GM18519 (cell line): ENCODE measurements around the gene ADD3.
"Not testable (repeated sequence)": the region's sequence is repeated elsewhere in the genome, so short reads cannot be mapped to it uniquely, and the experiment has no call there.

Experiments
- ATAC-seq: cut with Tn5 transposase; IDR thresholded peaks from one replicate; pipeline ENCODE4 v1.9.1; 2021; ENCODE audit warnings: mild to moderate bottlenecking, moderate library complexity; ENCODE audit not compliant: unreplicated experiment, low FRiP score

ADD3 gene

DNA sequence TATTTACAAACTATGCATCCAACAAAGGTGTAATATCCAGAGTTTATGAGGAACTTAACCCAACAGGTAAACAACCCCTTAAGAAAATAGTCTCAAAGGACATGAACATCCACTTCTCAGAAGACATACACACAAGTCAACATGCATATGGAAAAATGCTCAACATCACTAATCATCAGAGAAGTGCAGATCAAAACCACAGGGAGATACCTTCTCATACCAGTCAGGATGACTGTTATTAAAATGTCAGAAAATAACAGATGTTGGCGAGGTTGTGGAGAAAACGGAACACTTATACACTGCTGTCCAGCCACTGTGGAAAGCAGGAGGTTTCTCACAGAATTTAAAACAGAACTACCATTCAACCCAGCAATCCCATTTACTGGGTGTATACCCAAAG, 84.0 kb downstream of the ADD3 start:
- no peak for ATAC-seq

DNA sequence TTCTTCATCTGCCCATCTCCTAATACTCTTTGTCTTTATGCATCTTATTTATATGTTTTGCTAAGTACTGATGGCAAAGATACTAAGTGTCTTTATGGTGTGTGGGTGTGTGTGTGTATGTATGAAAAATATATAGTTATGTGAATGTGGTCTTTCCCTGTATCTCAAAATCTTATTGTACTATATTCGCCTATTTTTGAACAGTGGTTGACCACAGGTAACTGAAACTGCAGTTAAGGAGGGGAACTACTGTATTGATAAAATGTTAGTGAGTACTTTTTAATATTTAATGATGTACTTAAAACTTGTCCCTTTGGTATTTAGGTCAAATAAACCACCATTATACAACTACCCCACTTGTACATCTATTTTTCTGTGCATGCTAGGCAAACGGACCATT, 85.9 kb downstream of the ADD3 start:
- ATAC-seq, result no peak

DNA sequence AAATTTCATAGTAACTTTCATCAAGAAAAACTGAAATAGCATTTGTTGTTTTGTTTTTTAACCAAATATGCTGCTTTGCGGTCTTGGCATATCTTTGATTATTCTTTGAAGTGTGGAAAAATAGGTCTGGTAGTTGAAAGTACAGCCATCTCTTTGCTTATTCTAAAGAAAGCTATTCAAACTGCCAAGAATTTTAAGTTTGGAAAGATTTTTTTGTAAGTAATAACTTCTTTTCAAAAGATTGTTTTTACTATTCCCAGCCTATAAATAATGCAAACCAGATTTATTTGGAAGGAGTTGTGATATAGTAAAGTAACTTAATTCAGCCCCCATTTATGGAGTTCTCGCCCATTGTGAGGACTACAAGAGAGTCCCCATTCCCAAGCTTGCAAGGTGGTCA, 87.0 kb downstream of the ADD3 start:
- no peak for ATAC-seq

DNA sequence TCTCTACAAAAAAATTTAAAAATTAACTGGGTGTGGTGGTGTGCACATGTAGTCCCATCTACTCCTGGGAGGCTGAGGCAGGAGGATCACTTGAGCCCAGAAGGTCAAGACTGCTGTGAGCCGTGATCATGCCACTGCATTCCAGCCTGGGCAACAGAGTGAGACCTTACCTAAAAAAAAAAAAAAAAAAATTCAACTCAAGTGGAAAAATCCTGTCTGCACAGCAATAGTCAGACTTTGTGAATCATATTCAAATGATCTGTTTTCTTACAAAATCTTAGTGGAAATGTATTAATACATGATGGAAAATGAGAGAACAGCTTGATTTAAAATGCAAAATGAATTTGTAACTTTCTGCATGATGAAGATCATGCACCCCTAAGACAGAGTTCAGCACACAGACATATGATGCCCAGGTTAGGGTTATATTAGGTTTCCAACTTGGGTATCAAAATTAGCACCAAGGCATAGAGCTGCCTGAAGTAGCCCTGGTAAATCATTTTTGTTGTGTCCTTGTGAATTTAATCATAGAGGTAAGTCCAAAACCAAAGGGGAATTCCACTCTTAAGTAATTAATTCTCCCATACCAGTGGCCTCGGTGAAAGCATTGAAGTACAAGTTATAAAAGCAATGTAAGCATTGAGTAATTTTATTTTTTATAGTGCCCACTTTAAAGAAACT, 93.8 kb downstream of the ADD3 start:
- ATAC-seq, result no peak

DNA sequence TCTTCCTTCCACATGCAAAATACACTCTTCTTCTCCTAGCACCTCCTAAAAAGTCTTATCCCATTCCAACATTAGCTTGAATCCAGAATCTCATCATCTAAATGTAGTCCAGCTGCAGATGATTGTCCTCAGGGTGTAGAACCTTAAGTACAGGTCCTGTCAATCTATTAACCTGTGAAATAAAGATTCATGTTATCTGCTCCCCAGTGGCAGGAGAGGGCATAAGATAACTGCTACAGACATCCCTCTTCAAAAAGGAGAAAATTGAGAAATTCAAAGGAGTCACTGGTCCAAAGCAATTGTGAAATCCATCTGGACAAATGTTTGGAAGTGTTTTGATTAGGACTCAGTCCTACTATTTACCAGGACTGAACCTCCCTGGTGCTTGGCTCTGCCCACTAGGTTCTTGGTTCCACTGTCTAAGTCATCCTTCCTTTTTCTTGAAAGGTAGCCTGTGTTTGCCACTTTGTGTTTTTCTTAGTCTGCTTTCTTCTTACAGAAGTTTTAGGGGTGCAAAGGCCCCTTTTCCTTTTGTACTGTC, 96.2 kb downstream of the ADD3 start:
- ATAC-seq, result no peak

DNA sequence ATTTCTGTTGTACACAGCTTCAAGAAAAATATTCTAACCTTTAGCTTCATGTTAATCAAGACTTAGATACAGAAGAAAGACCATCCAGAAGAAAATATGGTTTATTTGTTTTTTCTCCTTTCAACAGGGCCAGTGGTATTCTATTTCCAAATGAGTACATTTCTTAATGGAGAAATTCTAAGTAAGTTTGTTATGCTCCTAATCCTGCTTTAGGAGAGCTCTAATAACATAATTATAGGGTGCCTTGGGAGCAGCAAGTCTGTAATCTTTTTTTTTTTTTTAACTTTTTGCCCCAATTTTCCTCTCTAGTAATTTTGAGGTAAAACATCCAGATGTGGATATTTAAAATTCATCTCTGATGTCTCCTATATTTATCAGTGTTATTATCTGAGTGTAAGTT, 98.1 kb downstream of the ADD3 start:
- no peak for ATAC-seq

DNA sequence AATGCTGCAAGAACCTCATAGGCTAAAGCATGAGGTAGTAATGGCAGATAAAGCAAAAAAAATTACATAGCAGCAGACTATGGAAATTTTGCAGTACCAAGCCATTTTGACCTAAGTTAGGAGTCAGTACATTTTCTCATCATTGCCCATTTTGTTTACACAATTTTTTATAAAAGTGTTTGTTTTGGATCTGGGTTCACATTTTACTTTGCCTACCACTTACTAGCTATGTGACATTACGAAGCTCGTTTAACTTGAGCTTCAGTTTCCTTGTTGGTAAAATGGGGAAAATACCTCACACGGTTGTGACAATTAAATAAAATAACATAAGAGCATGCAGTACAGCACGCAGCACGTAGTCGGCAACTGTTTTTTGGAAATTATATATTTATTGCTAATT, 99.6 kb downstream of the ADD3 start:
- ATAC-seq, result no peak

DNA sequence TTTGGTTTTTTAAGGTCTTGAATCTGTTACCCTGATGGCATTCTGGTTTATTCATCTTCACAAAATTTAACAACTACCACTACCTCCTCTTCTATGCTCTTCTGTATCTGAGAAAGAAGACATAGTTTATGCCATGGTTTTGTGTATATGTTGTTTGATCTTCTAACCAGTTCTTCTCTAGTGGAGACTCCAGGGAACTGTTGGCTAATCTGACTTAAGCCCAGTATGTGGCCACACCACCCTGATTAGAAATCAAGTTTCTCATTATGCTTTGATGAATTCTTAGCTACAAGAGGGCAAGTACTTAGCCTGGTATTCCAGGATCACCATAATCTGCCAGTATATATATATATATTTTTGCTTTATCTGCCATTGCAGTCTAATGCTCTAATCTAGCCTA, 100.1 kb downstream of the ADD3 start:
- ATAC-seq, result no peak

DNA sequence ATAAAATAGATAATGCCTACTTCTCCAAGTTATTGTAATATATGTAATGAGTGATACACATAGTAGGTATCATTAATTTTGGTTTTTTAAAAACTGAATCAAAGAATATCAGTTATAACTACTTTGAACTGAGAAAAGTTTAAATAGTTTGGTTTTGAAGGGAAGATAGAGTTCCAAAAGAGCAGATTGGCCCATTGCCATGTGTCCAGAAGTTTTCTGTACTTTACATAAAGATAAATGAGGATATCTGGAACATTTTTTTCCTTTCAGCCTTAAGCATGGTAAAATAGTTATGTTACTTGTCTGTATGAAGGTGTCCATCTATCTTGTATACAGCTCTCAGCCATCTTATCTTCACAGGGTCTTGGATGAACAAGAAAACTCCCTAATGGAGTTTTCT, 101.7 kb downstream of the ADD3 start:
- no peak for ATAC-seq

DNA sequence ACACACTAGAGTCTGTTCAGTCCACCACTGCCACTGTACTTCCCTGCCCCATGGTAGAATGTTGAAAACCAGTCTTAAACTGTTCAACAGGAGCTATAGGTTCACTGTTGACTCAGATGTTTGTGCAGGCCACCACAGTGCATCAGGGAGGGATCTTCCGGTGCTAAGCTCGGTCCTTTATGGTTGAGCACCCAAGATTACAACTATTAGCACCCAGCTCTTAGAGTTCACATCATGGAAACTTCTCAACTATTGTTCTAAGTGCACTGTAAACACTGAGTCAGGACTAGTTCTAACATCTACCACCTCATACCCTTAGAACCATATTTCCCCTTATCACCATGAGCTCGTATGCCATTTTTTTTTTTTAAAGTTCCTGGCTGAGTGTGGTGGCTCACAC, 102.6 kb downstream of the ADD3 start:
- no peak for ATAC-seq

DNA sequence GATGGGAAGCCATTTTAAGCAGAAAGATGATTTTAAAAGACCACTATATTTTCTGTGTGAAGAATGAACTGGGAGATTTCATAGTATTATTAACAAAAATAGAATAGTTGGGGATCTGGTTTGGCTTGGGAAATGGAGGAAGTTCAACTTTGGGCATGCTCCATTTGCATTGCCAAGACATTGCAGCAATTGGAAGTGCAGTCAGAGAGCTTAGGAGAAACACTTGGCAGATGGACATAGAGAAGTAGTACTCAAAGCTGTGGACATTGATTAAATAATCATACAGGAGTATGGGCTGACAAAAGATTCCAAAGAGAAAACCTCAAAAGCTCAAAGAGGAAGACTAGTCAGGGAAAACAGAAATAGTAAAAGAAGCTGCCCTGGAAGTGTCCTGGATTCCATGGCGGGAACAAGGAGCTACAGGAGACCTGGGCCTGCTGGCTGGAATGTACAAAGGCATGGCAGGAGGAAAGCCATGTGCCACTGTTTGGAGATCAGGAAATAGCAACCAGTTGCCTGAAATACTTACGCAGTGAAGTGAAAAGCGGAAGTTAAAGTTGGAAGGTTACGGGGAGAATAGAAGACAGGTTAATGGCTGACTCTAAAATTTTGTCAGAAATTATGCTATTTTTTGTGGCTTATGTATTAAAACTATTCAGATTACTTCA, 106.0 kb downstream of the ADD3 start:
- no peak for ATAC-seq

DNA sequence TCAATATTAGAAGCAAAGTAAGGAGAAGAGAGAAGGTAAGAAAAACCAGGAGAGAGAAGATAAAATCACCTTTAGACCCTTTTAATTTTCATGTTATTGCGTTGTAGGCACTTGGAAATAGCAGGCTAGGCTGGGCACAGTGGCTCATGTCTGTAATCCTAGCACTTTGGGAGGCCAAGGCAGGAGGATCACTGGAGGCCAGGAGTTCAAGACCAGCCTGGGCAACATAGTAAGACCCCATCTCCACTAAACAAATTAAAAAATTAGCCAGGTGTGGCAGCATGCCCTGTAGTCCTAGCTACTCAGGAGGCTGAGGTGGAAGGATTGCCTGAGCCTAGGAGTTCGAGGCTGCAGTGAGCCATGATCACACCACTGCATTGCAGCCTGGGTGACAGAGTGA, 106.9 kb downstream of the ADD3 start:
- not testable (repeated sequence) for ATAC-seq

DNA sequence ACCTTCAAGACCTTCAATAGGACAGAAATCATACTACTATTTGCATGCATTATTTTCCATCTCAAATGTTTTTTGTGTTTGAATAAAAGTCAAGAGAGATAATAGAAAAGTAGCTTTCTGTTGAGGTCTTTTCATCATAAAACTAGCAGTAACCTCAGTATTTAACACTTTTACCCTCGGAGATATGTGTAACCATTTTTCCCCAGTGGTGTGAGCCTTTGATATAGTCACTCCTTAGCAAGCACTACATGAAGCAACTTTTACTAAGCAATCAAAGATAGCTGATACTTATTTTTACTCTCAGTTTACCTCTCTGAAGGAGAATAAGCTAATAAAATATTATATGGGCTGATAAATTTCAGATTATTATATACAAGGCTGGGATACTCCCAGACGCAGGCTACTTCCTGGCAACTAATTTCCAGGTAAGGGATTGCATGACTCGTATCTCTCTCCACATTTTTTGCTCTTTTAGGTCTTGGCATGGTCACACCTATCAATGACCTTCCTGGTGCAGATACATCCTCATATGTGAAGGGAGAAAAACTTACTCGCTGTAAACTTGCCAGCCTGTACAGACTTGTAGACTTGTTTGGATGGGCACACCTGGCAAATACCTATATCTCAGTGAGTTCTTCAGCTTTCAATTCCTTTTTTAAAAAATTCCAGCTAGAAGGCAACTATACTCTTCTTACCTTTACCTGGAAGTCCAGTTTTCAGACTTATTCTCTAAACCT, 108.2 kb downstream of the ADD3 start:
- no peak for ATAC-seq

DNA sequence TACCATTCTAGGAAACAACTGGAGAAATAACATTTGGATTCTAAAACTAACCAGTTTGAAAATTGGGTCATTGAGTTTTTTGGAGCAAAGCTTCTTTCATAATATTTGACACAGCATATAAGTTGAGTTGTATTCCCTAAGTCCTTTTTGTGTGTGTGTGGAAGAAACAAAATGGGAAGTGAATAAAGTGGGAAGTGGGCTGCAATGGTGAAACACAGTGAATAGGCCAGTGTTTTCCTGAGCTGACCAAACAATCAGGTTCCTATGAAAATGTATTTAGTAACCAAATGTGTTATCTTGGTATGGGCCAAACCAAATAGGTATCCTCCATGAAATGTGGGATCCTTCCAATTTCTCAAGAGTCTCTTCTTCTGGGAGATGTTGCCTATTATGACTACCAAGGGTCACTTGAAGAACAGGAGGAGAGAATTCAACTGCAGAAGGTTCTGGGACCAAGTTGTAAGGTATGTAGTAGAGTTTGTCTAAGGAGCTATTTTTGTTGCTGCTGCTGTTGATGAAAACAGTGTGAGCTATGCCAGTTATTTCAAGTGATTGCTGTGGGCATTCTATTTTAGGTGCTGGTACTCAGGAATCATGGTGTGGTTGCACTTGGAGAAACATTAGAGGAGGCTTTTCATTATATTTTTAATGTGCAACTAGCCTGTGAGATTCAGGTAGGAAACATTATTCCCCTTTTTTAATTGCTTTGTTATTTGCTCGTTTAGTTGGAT, 111.3 kb downstream of the ADD3 start:
- no peak for ATAC-seq

DNA sequence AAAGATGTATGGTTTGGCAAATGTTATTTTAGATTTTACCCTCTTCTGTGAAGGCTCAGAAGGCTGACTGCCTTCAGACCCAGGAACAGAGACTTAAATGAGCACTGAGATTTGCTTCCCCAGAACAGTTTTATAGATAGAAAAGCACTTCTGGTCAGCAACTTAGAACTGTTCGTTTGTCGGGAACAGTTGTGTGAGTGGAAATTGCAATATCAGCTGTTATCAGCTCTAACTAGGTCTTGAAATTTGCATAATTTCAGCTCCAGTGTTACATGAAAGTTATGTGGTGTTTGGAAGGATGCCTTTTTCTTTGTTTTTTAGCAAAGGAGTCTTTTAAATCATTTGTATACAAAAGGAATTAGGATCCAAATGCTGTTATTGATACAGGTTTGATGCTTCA, 115.8 kb downstream of the ADD3 start:
- no peak for ATAC-seq

DNA sequence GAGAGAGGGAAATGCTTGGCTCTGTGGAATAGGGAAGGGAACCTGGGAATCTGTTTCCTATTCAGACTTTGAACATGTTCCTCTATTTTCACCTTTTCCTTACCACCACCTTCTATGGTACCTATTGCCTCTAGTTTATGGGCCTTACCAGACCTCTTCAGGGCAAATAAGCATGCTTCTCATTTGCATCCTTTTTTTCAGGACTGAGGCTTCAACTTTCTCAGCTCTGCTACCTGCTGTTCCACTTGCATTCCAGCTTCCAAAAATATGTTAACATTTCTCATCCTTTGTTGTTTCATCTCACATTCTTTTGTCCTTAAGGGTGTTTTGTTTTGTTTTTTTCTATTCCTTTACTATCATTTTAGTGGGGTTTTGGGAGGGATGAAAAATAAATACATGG, 121.7 kb downstream of the ADD3 start:
- no peak for ATAC-seq

DNA sequence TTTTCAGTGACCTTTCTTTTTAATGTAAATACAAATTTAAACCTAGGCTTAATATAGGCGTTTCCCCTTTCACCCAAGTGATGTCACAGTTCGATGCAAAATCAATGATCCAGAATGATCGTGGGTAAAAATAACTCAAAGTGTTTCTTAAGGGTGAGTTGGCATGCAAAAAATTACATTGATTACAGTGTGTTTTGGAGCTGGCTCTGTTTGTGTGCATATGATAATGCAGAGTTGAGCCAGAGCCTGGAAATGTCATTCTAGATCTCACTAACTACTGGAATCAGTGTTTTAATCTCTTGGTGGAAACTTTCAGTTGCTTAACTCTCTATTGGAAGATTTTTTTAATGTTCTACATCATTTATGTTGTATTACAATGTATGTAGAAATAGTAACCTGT, 127.1 kb downstream of the ADD3 start:
- ATAC-seq, result no peak

DNA sequence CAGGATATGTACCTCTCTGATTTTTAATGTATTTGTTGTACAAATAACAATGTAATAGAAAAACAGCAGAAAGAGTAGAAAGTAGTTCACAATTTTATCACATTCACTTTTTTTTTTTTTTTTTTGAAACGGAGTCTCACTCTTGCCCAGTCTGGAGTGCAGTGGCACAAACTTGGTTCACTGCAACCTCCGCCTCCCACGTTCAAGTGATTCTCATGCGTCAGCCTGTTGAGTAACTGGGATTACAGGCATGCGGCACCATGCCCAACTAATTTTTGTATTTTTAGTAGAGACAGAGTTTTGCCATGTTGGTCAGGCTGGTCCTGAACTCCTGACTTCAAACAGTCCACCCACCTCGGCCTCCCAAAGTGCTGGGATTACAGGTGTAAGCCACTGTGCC, 128.1 kb downstream of the ADD3 start:
- ATAC-seq, result not testable (repeated sequence)

DNA sequence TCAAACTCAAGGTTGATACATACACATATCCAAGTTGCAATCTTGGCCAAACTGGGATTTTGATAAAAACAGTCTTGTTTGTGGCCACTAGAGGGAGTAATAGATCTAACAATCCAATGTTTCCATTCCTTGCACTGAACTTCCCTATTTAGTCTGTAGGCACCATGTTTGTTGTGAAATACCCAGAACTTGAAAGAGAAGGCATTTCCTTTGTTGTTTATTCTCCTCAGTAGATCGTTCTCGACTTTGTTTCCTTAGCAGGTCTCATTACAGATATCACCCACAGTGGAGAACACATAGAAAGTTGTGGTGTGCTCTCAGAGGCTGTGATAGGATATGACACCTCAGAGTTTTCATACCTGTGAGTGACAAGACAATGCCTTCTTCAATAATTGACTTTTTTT, 129.4 kb downstream of the ADD3 start:
- ATAC-seq, result no peak

DNA sequence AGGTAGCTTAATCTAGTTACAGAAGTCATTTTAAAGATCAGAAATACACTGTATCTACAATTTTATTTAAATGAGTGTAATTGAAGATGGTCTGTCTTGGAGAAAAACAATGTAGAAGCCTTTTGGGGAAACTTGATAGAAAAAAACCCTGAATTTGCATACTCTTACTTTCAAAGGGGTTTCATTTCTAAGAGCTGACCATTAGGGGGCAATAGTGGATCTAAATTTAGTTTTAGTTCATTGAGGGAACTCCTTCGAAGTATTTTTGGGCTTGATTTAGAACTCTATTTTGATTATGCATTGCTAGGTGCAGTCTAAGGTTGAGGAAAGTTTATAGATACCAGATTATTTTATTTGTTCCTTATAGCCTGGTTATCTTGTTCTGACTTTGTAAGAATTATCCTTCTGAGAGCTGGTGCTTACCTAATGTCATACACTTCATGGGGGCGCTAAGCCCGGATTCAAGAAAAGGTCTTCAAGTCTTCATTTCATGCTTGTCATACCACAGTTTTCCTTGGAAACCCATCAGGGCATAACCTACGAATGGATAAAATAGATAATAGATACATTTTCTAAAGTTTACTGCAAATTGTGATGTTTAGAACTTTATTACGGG, 130.5 kb downstream of the ADD3 start:
- peak; percentile 50 for ATAC-seq
